Stomach (tissue), 9 donors: ENCODE measurements around the gene GRIP2. TPM values are rescaled to one million over a fixed set of nuclear protein-coding genes. Genes with fewer than 3 reads are reported as not detected.

Source experiments
- DNase-seq, 2 donors: peaks; one replicate each; pipeline versions ENCODE4 v3.0.0 to v3.0.0-alpha.2; 2013 to 2019
- H3K27ac ChIP-seq, 5 donors: fragments of 200-600 bp in 4 of 5; sonication (generic) in 4 of 5; one replicate each; pipeline ENCODE4 v1.5.1; 2013 to 2019; ENCODE audit warnings: mild to moderate bottlenecking in 1 of 5, moderate library complexity in 1 of 5
- H3K27me3 ChIP-seq, 3 donors: fragments of 200-600 bp; sonication (generic); one replicate each; pipeline ENCODE4 v1.5.1; 2017 to 2019; ENCODE audit warnings: mixed run types in 1 of 3
- H3K36me3 ChIP-seq, 4 donors: fragments of 200-600 bp; sonication (generic); 1 replicate in 3 of 4; 2 replicates in 1 of 4; pipeline ENCODE4 v1.5.1; 2016 to 2019
- H3K4me1 ChIP-seq, 4 donors: fragments of 200-600 bp; sonication (generic); one replicate each; pipeline ENCODE4 v1.5.1; 2016 to 2019
- H3K4me3 ChIP-seq, 4 donors: fragments of 200-600 bp; sonication (generic) in 3 of 4; one replicate each; pipeline ENCODE4 v1.5.1; 2016 to 2019; ENCODE audit warnings: mild to moderate bottlenecking in 1 of 4
- H3K9me3 ChIP-seq, 4 donors: fragments of 200-600 bp; sonication (generic); one replicate each; pipeline ENCODE4 v1.5.1; 2016 to 2019
- EP300 ChIP-seq: sonication (generic); formaldehyde crosslinking; IDR thresholded peaks from one replicate; pipeline ENCODE4 v1.6.1; 2017; ENCODE audit warnings: antibody characterized with exemption
- POLR2A ChIP-seq, 4 donors: fragments of 450-650 bp; IDR thresholded peaks; one replicate each; pipeline ENCODE4 v1.6.1; 2016; ENCODE audit warnings: antibody characterized with exemption in 4 of 4, control low read depth in 2 of 4, mild to moderate bottlenecking in 1 of 4, moderate library complexity in 1 of 4
- POLR2AphosphoS5 ChIP-seq, 3 donors: sonication (generic); formaldehyde crosslinking; IDR thresholded peaks; one replicate each; pipeline ENCODE4 v1.6.1; 2016; ENCODE audit warnings: antibody characterized with exemption in 3 of 3
- WGBS, 5 donors: extraction: QIAGEN DNeasy Blood & Tissue Kit in 3 of 5; methylation state at CpG; one replicate each; pipeline versions ENCODE4 v1.1.5 to v1.1.7; 2013 to 2018; 5-methylcytosine and 5-hydroxymethylcytosine counted together
- intact Hi-C: fragments of 100-400 bp; cut with DNase I; formaldehyde crosslinking; loops from one replicate; pipeline ENCODE4 v1.15.1; 2023; ENCODE audit warnings: low total_unique reads
- polyA plus RNA-seq, 3 donors: library from polyadenylated mRNA; stranded (reverse); fragments of 200-250 nt; gene quantifications; one replicate each; pipeline ENCODE4 v1.2.3, GENCODE V29; 2013
- total RNA-seq, 5 donors: library from RNA; depleted of rRNA; stranded (reverse); fragments of >200 nt; gene quantifications; one replicate each; pipeline versions ENCODE4 v1.1.0 to v1.2.3, GENCODE V29; 2014 to 2016
- TF ChIP-seq, protein P1 (sequence below), 7 experiments: fragments of 450-650 bp in 4 of 7; fragments of 200-600 bp in 3 of 7; sonication (generic) in 3 of 7; IDR thresholded peaks; one replicate each; pipeline ENCODE4 v1.5.1; 2016 to 2019; ENCODE audit warnings: antibody characterized with exemption in 7 of 7, control low read depth in 2 of 7, mild to moderate bottlenecking in 1 of 7
- donor health status: healthy with polysubstance abuse.
- donor health status: Bipolar disorder and iron deficiency.
- donor health status: healthy.

Gene GRIP2
- total and polyA plus RNA-seq, 8 donors, result 0.58 to 33.8 (median 2.8) TPM

DNA sequence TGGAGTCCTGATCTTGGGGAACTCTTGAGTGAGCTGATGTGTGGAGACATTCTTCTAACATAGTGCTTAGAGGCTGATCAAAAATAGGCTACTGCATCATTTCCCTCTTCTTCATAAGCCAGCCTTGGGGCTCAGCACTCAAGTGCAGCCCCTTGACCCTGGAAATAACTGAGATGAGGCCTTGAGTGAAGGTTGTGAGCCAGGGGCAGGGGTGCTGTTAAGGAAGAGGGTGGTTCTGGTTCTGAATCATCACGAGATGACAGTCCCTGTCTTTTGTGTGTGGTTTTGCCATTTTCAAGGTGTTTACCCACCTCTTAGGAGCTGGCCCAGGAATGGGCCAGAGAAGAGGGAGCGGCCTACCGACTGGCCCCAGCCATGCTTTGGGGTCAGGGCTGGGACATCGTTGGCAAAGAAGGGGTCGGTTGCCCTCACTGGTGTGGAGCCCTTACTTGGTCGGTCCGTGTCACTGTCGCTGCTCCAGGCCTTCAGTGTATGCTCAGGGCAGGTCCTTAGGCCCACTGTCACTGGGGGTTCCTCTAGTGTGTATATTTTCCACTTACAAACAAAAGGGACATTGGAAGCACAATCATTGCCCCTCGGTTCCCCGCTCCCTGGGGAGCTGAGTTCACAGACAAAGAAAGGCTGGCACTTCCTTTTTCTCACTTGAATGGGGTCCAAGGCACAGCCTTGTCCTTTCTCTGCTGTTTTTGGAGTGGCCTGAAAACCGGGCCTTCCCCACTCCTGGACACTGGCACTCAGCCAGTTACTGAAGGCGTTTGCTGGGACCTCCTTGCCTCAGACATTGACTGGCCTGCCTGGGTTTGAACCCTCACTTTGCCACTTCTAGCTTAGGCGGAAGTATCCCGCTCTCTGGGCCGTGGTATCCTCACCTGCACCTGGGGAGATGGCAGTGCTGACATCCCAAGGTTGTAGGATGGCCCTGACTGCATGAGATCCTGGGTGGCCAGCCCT, 91.1 kb downstream of the GRIP2 start:
- peaks cover 39 to 74% (median 63%) of the 10 kb centered on the region in 4 donors for H3K36me3 ChIP-seq
- intact Hi-C loops, result no loop called here
- no peak overlapping the region for H3K4me3 ChIP-seq
- H3K4me1 ChIP-seq, result peaks cover 26 to 35% (median 30%) of the 10 kb centered on the region in 4 donors
- H3K9me3 ChIP-seq, result no peaks in the 10 kb centered on the region
- WGBS, 5 donors, result 63 to 83% (median 74%) methylated on average over 13 to 15 of the region's 15 CpGs
- no peak overlapping the region for H3K27ac ChIP-seq
- DNase-seq, result no peak
- TF ChIP-seq, protein P1, sequence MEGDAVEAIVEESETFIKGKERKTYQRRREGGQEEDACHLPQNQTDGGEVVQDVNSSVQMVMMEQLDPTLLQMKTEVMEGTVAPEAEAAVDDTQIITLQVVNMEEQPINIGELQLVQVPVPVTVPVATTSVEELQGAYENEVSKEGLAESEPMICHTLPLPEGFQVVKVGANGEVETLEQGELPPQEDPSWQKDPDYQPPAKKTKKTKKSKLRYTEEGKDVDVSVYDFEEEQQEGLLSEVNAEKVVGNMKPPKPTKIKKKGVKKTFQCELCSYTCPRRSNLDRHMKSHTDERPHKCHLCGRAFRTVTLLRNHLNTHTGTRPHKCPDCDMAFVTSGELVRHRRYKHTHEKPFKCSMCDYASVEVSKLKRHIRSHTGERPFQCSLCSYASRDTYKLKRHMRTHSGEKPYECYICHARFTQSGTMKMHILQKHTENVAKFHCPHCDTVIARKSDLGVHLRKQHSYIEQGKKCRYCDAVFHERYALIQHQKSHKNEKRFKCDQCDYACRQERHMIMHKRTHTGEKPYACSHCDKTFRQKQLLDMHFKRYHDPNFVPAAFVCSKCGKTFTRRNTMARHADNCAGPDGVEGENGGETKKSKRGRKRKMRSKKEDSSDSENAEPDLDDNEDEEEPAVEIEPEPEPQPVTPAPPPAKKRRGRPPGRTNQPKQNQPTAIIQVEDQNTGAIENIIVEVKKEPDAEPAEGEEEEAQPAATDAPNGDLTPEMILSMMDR (IDR thresholded peaks at IDR 0.05), result no peak
- TF ChIP-seq EP300, result no peak
- no peak for TF ChIP-seq POLR2AphosphoS5 (IDR thresholded peaks at IDR 0.05)
- no peak for TF ChIP-seq POLR2A (IDR thresholded peaks at IDR 0.05)
- H3K27me3 ChIP-seq, result no peaks in the 10 kb centered on the region

DNA sequence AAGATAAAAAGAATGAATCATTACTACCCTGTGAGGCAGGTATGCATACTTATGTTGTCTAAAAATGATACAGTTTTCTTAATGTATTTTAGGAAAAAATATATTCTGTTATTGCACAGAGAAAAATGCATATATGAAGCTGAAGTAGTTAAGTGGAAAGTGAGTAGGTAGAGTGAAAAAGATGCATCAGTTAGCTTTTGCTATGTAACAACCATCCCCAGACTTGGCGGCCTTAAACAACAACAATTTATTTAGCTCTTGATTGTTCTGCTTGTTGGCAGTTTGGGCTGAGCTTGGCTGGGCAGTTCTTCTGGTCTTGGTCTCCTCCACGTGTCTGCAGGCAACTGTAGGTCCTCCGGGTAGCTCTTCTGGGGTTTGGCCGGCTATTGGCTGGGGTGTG, 92.1 kb downstream of the GRIP2 start:
- H3K4me1 ChIP-seq, result peaks cover 17 to 34% (median 23%) of the 10 kb centered on the region in 4 donors
- H3K36me3 ChIP-seq, result peaks cover 39 to 84% (median 69%) of the 10 kb centered on the region in 4 donors
- H3K9me3 ChIP-seq, result no peaks in the 10 kb centered on the region
- no peaks in the 10 kb centered on the region for H3K27me3 ChIP-seq
- WGBS, 5 donors, result 86 to 100% (median 97%) methylated on average over 4 of the region's 4 CpGs
- no peak for DNase-seq
- TF ChIP-seq POLR2A (IDR thresholded peaks at IDR 0.05) (no peak), POLR2AphosphoS5 (IDR thresholded peaks at IDR 0.05) (no peak), EP300 (no peak)
- TF ChIP-seq, protein P1 (IDR thresholded peaks at IDR 0.05), result no peak
- intact Hi-C loops, result no loop called here
- no peak overlapping the region for H3K27ac ChIP-seq
- H3K4me3 ChIP-seq, result no peak overlapping the region

DNA sequence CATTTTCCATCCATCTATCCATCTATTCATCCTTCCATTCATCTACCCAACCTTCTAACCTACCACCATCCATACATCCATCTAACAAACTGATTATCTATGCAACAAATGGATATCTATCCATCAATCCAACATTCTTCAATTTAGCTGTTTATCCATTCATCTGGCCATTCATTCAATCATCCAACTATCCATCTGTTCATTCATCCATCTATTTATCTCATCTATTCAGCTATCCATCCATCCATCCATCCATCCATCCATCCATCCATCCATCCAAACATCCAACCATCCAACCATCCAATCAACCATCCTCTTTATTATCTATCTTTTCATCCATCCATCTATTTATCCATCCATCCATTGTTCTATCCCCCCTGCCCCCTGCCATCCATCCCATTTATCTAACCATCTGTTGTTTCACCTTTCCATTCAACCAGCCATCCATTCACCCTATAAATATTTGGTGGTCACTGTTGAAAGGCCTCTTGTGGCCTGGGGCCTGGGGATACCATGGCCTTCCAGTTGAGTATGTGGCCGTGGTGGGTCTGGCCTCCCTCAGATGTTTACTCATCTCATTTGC, 93.1 kb downstream of the GRIP2 start:
- TF ChIP-seq, protein P1 (IDR thresholded peaks at IDR 0.05), result no peak
- TF ChIP-seq POLR2AphosphoS5 (IDR thresholded peaks at IDR 0.05) (no peak), POLR2A (IDR thresholded peaks at IDR 0.05) (no peak), EP300 (no peak)
- Histone ChIP-seq H3K4me3 (no peak overlapping the region), H3K27ac (no peak overlapping the region), H3K4me1 (peaks cover 7 to 30% (median 13%) of the 10 kb centered on the region in 4 donors), H3K27me3 (no peaks in the 10 kb centered on the region), H3K9me3 (no peaks in the 10 kb centered on the region), H3K36me3 (peaks cover 39 to 81% (median 69%) of the 10 kb centered on the region in 4 donors)
- intact Hi-C loops, result no loop called here
- DNase-seq, result no peak
- 92 to 100% (median 100%) methylated on average over 1 of the region's 1 CpG for WGBS, 5 donors

DNA sequence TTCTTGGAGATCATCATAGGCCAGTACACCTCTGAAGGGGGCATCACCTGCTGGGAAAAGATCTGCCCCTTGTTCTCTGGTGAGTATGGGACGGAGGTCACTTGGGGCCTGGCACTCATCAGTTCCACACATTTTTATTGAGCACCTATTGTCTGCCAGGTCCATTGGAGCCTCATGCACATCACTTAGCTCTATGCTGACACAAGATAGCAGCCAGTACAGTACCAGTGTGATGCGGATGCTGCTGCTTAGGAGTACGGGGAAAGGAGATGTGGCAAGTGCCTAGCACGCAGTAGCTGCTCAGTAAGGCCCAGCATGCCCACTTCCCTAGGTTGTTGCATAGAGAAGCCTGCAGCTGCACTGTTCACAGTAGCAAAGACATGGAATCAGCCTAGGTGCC, 94.4 kb downstream of the GRIP2 start:
- Histone ChIP-seq H3K27me3 (no peaks in the 10 kb centered on the region), H3K4me3 (no peak overlapping the region), H3K36me3 (peaks cover 38 to 72% (median 67%) of the 10 kb centered on the region in 4 donors), H3K4me1 (peaks cover 6 to 32% (median 18%) of the 10 kb centered on the region in 4 donors), H3K9me3 (no peaks in the 10 kb centered on the region), H3K27ac (no peak overlapping the region)
- DNase-seq, result no peak
- 98 to 100% (median 99%) methylated on average over 4 of the region's 4 CpGs for WGBS, 5 donors
- intact Hi-C loops, result no loop called here
- TF ChIP-seq, protein P1 (IDR thresholded peaks at IDR 0.05), result no peak
- no peak for TF ChIP-seq POLR2AphosphoS5 (IDR thresholded peaks at IDR 0.05)
